ENCODE results near the gene ZNF765. TPM values are rescaled to one million over a fixed set of nuclear protein-coding genes. Genes with fewer than 3 reads are reported as not detected.
"Not testable (repeated sequence)": the region's sequence is repeated elsewhere in the genome, so short reads cannot be mapped to it uniquely, and the experiment has no call there.

The ZNF765 gene
- total RNA-seq, 1 donor from 2014 or later: 3.9 TPM

DNA sequence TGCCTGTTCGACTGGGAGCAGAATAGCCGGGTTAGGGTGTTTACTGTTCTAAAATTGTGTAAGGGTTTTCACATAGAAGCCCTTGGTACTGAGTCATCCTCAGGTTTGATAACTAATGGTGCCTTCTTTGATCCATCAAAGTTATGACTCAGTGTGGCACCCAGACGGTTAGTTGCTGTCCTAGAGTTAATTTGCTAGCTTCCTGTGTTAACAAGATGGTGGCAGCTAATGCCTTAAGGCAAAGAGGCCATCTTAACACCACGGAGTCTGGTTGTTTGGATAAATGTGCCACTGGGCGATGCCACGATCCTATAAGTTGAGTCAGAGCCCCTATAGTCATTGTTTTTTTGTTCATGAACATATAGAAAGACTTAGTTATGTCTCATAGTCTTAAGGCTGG, 80.5 kb downstream of the ZNF765 start:
- DNase-seq (ENCODE audit: low spot score); ATAC-seq: not testable (repeated sequence)

Other genes with a start within 250 kb of the ZNF765 start
- gene ZNF347, start 236.1 kb upstream of the ZNF765 start, total RNA-seq: 1.5 TPM
- 0.28 TPM for gene ZNF665, start 201.8 kb upstream of the ZNF765 start, total RNA-seq
- gene ZNF677, start 140.3 kb upstream of the ZNF765 start, total RNA-seq: 1.1 TPM
- not detected for gene VN1R2, start 136.9 kb upstream of the ZNF765 start, total RNA-seq
- gene VN1R4, start 127.4 kb upstream of the ZNF765 start, total RNA-seq: not detected
- 1.2 TPM for gene ZNF845, start 61.4 kb upstream of the ZNF765 start, total RNA-seq
- 1.2 TPM for gene ZNF525, start 29.4 kb upstream of the ZNF765 start, total RNA-seq
- gene ZNF761, start 36.8 kb downstream of the ZNF765 start, total RNA-seq: 2.9 TPM
- gene ZNF813, start 72.6 kb downstream of the ZNF765 start, total RNA-seq: 0.70 TPM
- gene ZNF331, start 143.0 kb downstream of the ZNF765 start, total RNA-seq: 3.6 TPM
- not detected for gene DPRX, start 236.8 kb downstream of the ZNF765 start, total RNA-seq

All from left lobe of liver (tissue), 2 donors.